Epithelial cell of prostate (primary cell): ENCODE measurements around the gene PDCD7.
"Not testable (repeated sequence)": the region's sequence is repeated elsewhere in the genome, so short reads cannot be mapped to it uniquely, and the experiment has no call there.

Experiments
- DNase-seq: peaks from one replicate; pipeline ENCODE4 v3.0.0-alpha.2; 2011; ENCODE audit warnings: low read depth, low spot score
- H3K27ac ChIP-seq: fragments of 450-650 bp; 2 replicates; pipeline ENCODE4 v1.5.1; 2017; ENCODE audit warnings: mild to moderate bottlenecking

Gene PDCD7

DNA sequence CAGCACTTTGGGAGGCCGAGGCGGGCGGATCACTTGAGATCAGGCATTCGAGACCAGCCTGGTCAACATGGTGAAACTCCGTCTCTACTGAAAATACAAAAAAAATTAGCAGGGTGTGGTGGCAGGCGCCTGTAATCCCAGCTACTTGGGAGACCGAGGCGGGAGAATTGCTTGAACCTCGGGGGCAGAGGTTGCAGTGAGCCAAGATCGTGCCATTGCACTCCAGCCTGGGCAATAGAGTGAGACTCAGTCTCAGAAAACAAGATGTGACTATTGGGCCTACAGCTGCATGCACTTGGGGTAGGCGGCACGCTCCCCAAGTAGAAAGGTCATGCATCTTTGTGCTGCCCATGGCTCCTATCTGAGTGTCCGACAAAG lies 39.8 kb downstream of the PDCD7 start:
- DNase-seq, H3K27ac ChIP-seq: not testable (repeated sequence)

DNA sequence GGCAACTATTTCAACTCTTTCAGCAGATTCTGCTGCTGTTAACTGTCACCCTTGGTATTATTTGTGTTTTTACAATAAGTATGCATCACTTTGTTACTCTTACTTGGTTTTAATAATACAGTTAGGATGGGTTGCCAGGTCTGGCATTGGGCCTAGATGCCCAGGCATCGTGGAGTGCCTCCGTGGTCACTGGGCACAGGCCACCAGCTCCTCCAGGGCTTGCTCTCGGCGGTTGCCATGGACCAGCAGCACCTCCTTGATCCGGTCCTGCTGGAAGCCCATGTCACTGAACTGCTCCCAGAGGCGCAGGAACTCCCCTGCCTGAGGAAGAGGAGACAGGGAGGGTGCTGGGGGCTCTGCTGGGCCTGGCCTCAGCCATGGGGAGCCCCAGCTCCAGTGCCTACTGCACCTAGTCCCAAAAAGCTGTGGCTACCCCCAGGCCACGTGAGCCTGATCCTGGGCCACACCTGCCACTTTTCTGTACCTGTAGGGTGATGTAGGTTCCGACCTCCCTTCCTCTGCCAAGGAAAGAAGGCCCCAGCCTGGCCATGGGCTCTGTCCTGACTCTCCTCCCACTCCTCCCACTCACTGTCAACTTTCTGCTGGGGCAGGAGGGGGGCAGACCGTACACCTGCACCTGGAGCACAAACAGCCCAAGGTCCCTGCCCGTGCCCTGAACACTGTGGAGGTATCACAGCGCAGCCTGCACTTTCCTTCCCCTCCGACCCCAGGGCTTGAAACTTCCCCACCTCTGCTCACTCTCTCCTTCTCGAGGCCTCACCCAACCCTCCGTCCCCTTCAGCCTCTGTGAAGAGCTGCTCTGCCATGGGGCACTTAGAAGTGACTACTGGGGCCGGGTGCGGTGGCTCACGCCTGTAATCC lies 40.5 kb downstream of the PDCD7 start:
- no peak for DNase-seq
- no peak overlapping the region for H3K27ac ChIP-seq

DNA sequence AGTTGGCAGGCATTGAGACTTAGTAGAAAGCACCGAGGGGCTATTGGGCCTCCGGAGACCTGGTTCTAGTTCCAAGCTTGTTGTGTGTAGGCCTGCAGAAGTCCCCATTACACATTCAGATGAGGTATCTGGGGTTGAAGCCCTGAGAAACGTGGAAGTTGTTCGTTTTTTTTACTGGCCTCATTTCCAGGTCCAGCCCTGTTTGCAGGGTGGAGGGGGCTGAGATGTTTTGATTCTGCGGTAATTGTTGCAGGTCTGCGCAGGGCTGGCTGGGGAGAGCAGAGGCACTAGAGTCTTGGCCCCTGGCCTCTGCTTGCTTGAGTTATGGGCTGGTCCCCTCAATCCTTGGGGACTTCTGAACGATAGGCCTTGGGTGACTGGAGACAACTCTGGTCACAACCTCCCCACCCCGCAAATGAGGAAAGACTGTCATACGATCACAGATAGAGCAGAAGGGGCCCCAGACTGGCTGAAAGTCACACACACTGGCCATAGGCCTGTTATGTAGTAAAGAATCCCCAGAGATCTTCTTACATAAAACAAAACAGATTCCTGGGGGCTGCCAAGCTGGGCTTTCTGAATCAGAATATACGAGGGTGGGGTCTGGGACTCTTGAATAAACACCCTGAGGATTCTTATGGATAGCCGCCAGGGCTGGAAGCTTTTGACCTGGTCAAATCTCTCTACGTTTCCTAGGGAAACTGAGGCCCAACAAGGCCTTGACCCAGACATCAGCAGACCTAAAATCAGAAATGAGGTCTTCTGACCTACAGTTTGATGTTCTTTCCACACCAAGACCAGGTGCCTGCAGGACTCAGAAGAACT lies 41.5 kb downstream of the PDCD7 start:
- no peak overlapping the region for H3K27ac ChIP-seq
- no peak for DNase-seq

DNA sequence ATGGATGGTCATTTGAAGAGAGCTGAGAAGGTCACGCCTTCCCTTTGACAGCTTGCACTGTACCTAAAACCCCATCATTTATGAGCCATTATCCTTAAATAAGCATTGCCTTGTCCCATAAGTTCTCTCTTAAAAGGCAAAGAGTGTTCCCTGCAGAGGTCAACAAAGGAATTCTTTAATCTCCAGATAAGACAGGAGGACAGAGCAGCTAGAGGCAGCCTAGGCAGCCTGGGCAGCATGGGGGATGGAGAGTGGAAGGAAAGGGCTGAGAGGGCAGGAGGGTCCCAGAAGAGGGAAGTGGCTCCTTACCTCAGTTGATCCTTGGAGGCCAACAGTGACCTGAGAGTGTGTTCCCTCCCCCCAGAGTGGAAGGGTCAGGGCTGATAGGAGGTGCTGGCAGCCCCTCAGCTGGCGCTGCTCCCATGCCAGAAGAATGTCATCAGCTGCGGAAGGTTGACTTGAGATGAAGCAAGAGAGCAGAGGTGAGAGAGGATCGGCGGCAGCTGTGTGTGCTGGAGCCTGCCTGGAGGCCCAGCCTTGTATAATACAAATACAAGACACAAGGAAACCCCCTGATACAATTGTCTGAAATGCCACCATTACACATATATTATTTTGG lies 44.3 kb downstream of the PDCD7 start:
- DNase-seq = no peak
- no peak overlapping the region for H3K27ac ChIP-seq

DNA sequence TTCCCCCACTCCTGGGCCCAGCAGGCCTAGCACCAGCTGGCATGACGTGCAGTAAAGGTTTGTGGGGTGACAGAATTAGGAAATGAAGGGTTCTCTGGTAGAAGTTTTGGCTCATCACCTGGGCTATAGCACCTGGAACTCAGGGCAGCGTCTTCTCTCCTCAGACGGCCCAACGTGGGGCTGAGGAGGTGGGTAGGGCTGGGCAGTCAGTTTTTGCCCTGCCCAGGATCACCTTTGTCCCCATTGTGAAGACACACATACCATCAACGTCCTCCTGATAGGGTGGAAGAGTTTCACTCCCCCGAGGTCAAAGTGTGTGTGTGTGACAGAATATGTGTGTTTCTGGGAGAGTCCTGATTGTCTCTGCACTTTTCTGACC lies 45.0 kb downstream of the PDCD7 start:
- H3K27ac ChIP-seq = no peak overlapping the region
- no peak for DNase-seq

DNA sequence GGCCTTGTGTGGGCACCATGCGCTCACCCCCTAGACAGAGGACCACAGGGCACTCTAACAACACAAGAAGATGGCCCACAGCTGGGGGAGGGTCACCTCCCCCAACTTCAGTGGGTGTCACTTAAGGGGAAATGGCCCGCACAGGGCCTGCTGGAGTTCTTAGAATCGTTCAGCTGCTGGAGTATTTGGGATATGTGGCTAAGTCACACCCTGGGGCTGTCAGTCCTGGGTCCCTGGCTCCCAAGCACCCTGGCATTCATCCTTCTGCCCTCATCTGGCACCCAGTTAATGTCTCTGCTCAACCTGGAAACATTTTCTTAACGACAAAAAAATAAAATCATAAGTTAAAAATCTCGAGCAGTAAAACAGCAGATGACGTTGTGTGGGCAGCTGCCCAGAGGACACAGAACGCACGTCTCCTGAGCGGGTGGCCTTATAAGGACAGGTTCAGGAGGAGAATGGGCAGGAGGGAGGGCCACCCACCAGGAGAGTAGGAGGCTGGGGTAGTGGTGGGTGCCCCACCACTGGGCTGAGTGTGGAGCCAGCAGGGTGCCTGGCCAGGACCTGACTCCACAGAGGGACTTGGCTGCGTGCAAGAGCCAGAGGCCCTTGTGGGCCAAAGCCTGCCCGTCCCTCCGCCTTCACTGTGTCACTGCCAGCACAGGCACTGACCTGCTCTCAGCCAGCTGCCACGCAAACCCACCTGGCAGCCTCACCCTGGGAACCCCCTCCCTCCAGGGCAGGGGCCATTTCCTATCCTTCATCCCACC lies 45.5 kb downstream of the PDCD7 start:
- H3K27ac ChIP-seq = no peak overlapping the region
- no peak for DNase-seq

DNA sequence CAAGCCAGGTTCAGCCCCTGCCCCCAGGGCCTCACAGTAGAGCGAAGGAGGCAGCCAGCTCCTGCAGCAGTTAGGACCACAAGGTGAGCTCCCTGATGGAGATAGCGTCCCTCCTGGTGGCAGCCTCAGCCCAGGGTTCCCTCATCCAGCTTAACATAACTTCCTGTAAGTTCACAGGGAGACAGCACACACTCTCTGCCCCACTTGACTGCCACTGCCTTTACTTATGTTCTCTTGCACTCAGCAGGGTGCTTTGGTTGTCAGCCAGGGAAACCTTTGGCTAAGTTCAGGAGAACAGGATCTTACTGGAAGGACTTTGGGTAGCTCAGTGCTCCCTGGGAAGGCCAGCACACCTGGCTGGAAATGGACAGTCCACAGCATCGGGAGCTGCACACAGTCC lies 46.2 kb downstream of the PDCD7 start:
- no peak for DNase-seq
- H3K27ac ChIP-seq = no peak overlapping the region

DNA sequence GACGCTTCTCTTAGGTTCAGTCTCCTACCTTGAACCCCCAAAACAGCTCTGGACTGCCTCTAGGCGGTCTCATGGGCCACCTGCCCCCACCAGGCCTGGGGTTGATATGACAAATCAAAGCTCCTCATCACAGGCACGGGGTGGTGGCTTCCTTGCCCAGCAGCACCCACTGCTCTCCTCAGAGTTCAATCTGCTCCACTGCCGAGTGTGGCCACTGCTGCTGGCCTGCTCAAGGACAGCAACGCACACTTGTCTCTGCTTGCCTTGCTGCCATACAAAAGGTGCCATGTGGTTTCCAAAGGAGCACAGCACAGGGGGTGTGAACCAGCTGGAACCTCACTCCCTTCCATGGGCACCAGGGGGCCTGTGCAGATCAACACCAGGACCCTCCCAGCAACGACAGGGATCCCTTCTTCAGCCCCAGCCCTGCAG lies 46.9 kb downstream of the PDCD7 start:
- no peak overlapping the region for H3K27ac ChIP-seq
- no peak for DNase-seq

DNA sequence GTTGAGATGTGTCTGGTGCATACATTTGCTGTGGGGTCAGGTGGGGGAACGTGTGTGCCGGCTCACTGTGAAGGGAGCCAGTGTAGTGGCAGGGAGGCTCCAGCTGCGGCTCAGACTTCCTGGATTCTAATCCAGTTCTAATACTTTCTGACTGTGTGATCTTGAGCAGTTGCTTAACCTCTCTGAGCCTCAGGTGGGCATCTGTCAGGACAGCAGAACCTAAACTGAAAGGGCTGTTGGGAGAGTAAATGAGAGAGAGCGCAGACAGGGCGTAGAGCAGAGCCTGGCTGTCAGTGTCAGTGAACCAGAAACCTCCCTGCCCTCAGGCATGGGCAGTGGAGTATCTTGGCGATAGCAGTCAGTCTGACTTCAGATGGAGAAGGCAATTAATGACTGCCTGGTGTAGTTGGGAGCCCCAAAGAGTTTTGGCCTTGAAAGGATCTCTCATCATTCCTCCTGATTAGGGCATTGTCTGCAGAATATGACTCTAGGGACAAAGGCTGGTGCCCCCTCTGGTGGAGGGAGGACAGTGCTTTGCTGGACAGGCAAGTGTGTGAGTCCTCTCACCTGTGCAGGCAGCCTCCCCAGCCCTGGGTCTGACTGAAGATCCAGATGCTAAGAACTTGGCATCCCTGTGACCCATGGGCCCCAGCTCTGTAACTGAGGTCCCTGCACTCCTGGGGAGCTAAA lies 47.5 kb downstream of the PDCD7 start:
- no peak overlapping the region for H3K27ac ChIP-seq
- DNase-seq = no peak

DNA sequence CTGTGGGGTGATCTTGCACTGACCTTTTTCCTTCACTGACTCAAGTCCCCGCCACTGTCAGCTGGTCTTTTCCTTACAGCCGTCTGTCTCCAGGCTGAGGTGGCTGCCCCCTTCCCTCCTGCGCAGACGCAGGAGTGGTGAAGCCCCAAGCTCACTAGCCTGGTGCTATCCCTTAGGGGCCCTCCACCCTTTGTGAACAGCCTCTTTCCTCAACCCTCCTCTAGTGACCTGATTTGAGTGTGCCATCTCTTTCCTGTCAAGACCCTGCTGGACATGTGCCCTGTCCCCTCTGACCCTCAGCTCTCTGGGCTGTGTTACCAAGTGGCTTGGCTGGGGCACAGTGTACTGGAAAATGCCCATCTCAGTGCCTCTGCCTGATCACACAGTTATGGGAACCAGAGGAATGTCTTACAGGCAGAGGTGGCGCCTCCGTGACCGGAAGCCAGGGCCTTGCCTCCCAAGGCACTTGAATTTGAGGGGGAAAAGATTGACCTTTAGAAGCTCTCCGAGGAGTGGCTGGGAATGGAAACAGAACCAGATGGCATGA lies 48.3 kb downstream of the PDCD7 start:
- DNase-seq = no peak
- H3K27ac ChIP-seq = no peak overlapping the region

DNA sequence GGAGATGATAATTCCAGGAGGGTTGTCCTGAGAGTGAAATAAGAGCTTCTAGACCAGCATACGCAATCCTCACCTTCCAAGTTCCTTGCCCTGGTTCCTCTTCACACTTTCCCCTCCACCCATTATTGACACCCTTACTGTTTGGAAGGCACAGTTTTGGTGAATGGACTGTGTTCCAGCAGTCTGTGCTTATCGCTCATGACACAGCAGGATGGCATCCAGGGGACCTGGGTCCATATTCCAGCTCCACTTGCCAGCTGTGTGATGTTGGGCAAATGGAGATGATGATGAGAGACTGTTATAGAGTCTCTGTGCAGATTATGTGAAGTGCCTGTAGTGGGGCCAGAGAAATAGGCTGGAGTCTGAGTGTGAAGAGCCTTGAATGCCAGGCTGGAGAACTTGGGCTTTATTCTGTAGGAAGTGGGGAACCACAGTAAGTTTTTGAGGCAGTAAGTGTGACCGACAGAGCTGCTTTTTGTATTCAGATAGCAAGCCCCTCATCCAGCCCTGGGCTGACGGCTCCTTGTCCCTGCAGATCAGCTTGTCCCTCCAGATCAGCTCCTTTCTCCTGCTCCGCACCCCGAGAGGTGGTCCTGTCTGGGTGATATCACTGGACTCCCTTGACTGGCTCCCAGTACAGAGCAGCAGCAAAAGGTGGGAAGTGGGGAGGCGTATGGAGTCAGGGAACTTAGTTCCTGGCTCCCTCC lies 49.0 kb downstream of the PDCD7 start:
- no peak for DNase-seq
- H3K27ac ChIP-seq = no peak overlapping the region

DNA sequence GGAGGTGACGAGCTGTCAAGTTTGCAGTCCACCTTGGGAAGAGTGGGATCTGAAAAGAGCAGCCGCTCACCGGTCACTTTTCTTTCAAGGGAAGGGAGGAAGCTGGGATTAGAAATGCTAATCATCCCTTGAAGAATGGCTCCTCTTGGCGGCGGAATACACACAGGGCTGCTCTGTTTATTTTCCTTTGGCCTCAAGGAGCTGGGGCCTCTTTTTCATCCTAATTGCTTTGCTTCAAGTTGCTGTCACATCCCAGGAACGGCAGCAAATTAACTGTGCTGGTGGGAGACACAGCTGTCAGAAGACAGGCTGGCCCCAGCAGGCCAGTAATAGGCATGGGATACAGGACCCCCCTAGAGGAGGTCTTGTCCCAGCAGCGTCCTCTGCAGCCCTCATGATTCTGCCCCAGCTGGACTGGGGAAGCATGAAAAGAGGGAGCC lies 50.3 kb downstream of the PDCD7 start:
- no peak overlapping the region for H3K27ac ChIP-seq

DNA sequence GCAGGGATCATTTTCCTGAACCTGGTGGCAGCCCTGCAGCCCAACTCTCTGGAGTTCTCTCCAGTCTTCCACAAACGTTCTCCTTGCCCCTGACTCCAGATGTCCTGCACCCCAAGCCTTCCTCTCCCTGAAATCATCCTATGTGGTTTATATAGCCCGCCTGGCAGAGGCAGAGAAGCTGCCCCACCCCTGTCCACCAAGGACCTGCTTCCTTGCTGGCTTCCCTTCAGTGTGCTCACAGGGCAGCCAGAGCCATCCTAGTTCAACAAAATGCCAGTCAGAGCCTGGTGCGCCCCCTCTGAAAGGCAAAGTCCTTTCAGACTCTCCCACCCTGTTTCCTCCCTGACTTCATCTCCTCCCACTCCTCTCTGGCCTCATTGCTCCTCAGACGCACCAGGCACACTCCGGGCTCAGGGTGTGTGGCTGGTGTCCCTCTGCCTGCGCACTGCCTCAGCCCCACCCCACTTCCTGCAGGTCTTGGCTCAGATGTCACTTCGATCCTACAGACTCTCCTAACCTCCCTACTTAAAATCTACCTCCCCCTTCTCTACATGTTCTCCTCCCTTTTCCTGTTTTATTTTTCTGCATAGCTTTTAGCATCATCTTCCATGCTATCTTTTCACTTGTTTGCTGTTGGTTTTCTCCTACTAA lies 51.2 kb downstream of the PDCD7 start:
- H3K27ac ChIP-seq = no peak overlapping the region
- no peak for DNase-seq

More for the DNA sequence above, 50.3 kb downstream of the PDCD7 start:
- no peak for DNase-seq

DNA sequence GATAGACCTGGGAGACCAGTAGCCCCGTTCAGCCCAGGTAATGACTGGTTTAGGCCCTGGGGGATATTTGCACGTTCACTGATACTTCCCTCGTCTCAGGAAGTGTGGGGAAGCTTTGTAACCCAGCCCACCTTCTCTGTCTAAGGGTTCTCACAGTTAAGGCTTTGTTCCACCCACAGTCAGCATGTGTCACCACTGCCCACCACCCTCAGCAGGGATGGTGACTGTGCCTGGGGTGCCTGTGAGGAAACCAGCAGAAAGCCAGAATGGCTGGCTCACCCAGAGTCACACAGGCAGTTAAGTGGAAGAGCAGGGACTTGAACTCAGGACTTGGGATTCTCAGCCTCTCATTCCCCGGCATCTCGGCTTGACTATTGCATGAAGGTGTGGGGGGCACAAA lies 51.9 kb downstream of the PDCD7 start:
- no peak for DNase-seq
- H3K27ac ChIP-seq = no peak overlapping the region

DNA sequence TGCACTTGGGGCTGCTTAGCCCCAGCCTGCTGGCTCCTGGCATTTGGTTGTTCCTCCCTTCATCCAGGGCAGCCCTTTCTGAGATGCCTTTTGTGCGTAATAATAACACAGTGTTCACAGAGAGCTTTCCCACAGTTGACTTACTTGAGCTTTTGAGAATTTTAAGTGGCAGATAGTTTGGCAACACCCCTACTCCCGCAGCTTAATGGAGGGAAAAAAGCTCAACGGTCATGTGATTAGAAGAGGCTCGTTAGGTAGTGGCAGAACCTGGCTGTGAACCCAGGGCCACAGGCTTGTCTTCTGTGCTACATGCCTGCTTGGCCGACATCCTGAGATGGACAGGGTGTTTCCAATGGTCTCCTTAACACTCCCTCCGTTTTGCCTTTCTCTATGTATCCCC lies 52.3 kb downstream of the PDCD7 start:
- H3K27ac ChIP-seq = no peak overlapping the region
- DNase-seq = no peak

DNA sequence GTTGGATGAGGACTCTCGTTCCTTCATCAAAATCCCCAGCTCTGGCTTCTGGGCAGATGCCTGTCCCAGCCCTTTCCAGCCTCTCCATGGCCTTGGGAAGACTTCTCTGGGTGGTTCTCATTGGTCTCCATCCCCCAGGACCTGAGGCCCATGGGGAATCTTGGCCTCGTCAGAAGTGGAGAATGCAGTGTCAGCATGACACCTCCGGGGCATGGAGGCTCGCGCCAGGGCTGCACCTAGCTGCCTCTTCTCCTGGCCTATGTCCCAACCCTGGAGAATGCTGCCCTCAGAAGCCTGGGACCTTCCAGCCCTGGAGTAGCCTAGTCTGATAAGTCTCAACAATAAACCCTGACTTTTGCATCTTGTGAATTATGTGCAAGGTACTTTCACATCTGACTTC lies 54.0 kb downstream of the PDCD7 start:
- DNase-seq = no peak
- no peak overlapping the region for H3K27ac ChIP-seq

DNA sequence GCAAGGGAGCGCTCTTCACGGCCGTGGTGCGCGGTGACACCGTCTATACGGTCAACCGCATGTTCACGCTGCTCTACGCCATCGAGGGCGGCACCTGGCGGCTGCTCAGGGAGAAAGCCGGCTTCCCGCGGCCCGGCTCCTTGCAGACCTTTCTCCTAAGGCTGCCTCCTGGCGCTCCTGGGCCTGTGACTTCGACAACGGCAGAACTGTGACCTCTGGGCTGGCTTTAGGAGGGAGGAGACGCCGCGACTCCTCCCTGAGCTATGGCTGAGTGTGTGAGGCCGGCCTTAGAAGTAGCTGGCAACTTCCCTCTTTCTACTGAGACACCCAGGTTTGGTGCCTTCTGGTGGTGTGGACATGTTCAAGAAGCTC lies 55.6 kb downstream of the PDCD7 start:
- no peak overlapping the region for H3K27ac ChIP-seq

DNA sequence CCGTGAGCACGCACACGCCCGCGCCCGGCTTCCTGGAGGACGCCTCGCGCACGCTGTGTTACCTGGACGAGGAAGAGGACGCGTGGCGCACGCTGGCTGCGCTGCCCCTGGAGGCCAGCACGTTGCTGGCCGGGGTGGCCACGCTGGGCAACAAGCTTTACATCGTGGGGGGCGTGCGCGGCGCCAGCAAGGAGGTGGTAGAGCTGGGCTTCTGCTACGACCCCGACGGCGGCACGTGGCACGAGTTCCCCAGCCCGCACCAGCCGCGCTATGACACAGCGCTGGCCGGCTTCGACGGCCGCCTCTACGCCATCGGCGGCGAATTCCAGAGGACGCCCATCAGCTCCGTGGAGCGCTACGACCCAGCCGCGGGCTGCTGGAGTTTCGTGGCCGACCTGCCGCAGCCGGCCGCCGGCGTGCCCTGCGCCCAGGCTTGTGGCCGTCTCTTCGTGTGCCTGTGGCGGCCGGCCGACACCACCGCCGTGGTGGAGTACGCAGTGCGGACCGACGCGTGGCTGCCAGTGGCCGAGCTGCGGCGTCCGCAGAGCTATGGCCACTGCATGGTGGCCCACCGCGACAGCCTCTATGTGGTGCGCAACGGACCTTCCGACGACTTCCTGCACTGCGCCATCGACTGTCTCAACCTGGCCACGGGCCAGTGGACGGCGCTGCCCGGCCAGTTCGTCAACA lies 56.2 kb downstream of the PDCD7 start:
- no peak overlapping the region for H3K27ac ChIP-seq
- DNase-seq = no peak

More for the DNA sequence above, 55.6 kb downstream of the PDCD7 start:
- no peak for DNase-seq
